Heart right ventricle (tissue), 16 donors: ENCODE data around the gene PLCD3. TPM values are rescaled to one million over a fixed set of nuclear protein-coding genes. Genes with fewer than 3 reads are reported as not detected.

Source experiments
- ATAC-seq, 8 donors: fragments of 200-7000 bp; cut with Tn5 transposase; one replicate each; pipeline ENCODE4 v1.9.1; 2020; ENCODE audit warnings: mild to moderate bottlenecking in 8 of 8, moderate library complexity in 8 of 8, moderate number of reproducible peaks in 1 of 8
- DNase-seq, 2 donors: peaks; one replicate each; pipeline ENCODE4 v3.0.0-alpha.2; 2020
- H3K27ac ChIP-seq, 10 donors: fragments of 200-600 bp; sonication (generic) in 2 of 10; one replicate each; pipeline versions ENCODE4 v1.5.0 to v1.8.0; 2020 to 2022; ENCODE audit warnings: mild to moderate bottlenecking in 3 of 10
- H3K27me3 ChIP-seq, 7 donors: fragments of 200-600 bp; one replicate each; pipeline ENCODE4 v1.8.0; 2021 to 2022; ENCODE audit warnings: mild to moderate bottlenecking in 2 of 7
- H3K36me3 ChIP-seq, 9 donors: fragments of 200-600 bp; sonication (generic) in 1 of 9; one replicate each; pipeline versions ENCODE4 v1.5.0 to v1.8.0; 2020 to 2022; ENCODE audit warnings: mild to moderate bottlenecking in 2 of 9
- H3K4me1 ChIP-seq, 9 donors: fragments of 200-600 bp; sonication (generic) in 1 of 9; one replicate each; pipeline versions ENCODE4 v1.5.0 to v1.8.0; 2020 to 2022; ENCODE audit warnings: mild to moderate bottlenecking in 4 of 9
- H3K4me3 ChIP-seq, 10 donors: fragments of 200-600 bp; sonication (generic) in 2 of 10; one replicate each; pipeline versions ENCODE4 v1.5.0 to v1.8.0; 2020 to 2022; ENCODE audit warnings: mild to moderate bottlenecking in 7 of 10, moderate library complexity in 2 of 10
- H3K9me3 ChIP-seq, 11 donors: fragments of 200-600 bp in 10 of 11; sonication (generic) in 2 of 11; one replicate each; pipeline versions ENCODE4 v1.5.0 to v1.8.0; 2013 to 2022; ENCODE audit warnings: mild to moderate bottlenecking in 2 of 11, control low read depth in 1 of 11, moderate library complexity in 1 of 11
- CTCF ChIP-seq, 9 donors: fragments of 200-600 bp; sonication (generic) in 2 of 9; IDR thresholded peaks; one replicate each; pipeline versions ENCODE4 v1.5.0 to v1.8.0; 2021 to 2022; ENCODE audit warnings: antibody characterized with exemption in 9 of 9, mild to moderate bottlenecking in 5 of 9, moderate library complexity in 1 of 9
- WGBS, 2 donors: extraction: QIAGEN DNeasy Blood & Tissue Kit; methylation state at CpG; one replicate each; pipeline ENCODE4 v1.1.7; 2013; ENCODE audit warnings: inconsistent platforms in 1 of 2; 5-methylcytosine and 5-hydroxymethylcytosine counted together
- intact Hi-C, 10 donors: fragments of 100-400 bp; cut with DNase I; formaldehyde crosslinking; loops; one replicate each; pipeline versions ENCODE4 v1.11.1 to v1.14.2; 2022
- polyA plus RNA-seq, 2 donors: library from polyadenylated mRNA; stranded (reverse); fragments of 200-250 nt; gene quantifications; one replicate each; pipeline ENCODE4 v1.2.3, GENCODE V29; 2013
- total RNA-seq, 10 donors: library from RNA; stranded (reverse); fragmentation: NEBNext Ultra II Directional in 3 of 10; extraction: Animal tissue kit (Norgen Biotek cat#: 25700) in 3 of 10; gene quantifications; one replicate each; pipeline versions ENCODE4 v1.2.1 to v1.2.4, GENCODE V29; 2021 to 2023
- donor health status: Arrhythmogenic right ventricular cardiomyopathy.
- donor health status: ischemic (EF 13 %, LVEDD 7.1; RV severe dilation, severe dysfunction).
- donor health status: healthy with polysubstance abuse.
- donor health status: DM: no; HTN: yes; CAD: no.
- donor health status: DM: no; HTN: no; CAD: no.
- donor health status: ischemic (EF 25% LVEDD 6.9; RV normal size, moderate dysfunction).
- donor health status: ischemic (EF 25% LVEDD 5.7; RV mildly dilated, moderate dysfunction).
- donor health status: healthy.
- donor health status: DM: yes; HTN: yes; CAD: no.
- donor health status: Ischemic cardiomyopathy.
- donor health status: ischemic (EF 35%, LVEDD 5.7; RV mildly dilated, moderate dysfunction).
- donor health status: nonischemic (EF 11% LVEDD 7.7; RV severe dilation, severe dysfunction).
- donor health status: DM: yes; HTN: yes; CAD: no.
- donor health status: PGD.
- donor health status: ischemic (EF 29% LVEDD 5.4; RV normal size, mild dysfunction).
- donor health status: nonischemic (EF 23%, LVEDD 6.1; RV moderate dilation, normal function).

Gene PLCD3
- total and polyA plus RNA-seq, 12 donors, result 44.6 to 188 (median 112) TPM

- ATAC-seq, result peak; percentile 79 to 91 (median 86)
- DNase-seq, result peak; percentile 57 to 70
These were observed 40.4 kb upstream of the PLCD3 start for GRCh38 chr17:45172541-45173286.

DNA sequence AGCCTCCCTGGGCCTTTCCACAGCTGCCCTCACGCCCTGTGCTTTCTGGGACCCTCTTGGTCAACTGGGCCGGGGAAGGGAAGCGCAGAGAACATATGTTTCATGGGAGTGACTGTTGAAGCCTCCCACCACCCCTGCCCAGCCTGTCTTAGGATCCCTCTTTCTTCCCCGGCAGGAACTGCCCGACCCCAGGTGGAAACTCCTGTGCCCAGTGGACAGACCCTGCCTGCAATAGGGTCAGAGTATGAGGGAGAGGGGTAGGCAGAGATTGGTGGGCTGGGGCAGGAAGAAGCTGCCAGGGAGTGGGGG, 39.9 kb upstream of the PLCD3 start:
- 71 to 82% methylated on average over 5 of the region's 5 CpGs for WGBS, 2 donors
- Histone ChIP-seq H3K4me1 (peaks cover 15 to 40% (median 28%) of the 10 kb centered on the region in 9 donors), H3K4me3 (peak overlapping the region in 7 of 10 donors; percentile 19 to 47 (median 35)), H3K9me3 (no peaks in the 10 kb centered on the region), H3K36me3 (peaks cover 0 to 13% (median 0%) of the 10 kb centered on the region in 9 donors), H3K27ac (peak overlapping the region; percentile 70 to 94 (median 84)), H3K27me3 (no peaks in the 10 kb centered on the region)
- no peak for TF ChIP-seq CTCF (IDR thresholded peaks at IDR 0.05)
- DNase-seq, result no peak
- no peak for ATAC-seq
- intact Hi-C loops, result no loop called here

More at GRCh38 chr17:45172541-45173286, 40.4 kb upstream of the PLCD3 start:
- intact Hi-C loops, result no loop called here
- Histone ChIP-seq H3K4me1 (peaks cover 15 to 40% (median 28%) of the 10 kb centered on the region in 9 donors), H3K27me3 (no peaks in the 10 kb centered on the region), H3K27ac (peak overlapping the region; percentile 70 to 94 (median 84)), H3K4me3 (peak overlapping the region in 7 of 10 donors; percentile 19 to 47 (median 36)), H3K9me3 (no peaks in the 10 kb centered on the region), H3K36me3 (peaks cover 0 to 13% (median 0%) of the 10 kb centered on the region in 9 donors)
- peak in 2 of 9 donors; percentile 9 to 22 for TF ChIP-seq CTCF (IDR thresholded peaks at IDR 0.05)
- 37 to 39% methylated on average over 10 of the region's 10 CpGs for WGBS, 2 donors

DNA sequence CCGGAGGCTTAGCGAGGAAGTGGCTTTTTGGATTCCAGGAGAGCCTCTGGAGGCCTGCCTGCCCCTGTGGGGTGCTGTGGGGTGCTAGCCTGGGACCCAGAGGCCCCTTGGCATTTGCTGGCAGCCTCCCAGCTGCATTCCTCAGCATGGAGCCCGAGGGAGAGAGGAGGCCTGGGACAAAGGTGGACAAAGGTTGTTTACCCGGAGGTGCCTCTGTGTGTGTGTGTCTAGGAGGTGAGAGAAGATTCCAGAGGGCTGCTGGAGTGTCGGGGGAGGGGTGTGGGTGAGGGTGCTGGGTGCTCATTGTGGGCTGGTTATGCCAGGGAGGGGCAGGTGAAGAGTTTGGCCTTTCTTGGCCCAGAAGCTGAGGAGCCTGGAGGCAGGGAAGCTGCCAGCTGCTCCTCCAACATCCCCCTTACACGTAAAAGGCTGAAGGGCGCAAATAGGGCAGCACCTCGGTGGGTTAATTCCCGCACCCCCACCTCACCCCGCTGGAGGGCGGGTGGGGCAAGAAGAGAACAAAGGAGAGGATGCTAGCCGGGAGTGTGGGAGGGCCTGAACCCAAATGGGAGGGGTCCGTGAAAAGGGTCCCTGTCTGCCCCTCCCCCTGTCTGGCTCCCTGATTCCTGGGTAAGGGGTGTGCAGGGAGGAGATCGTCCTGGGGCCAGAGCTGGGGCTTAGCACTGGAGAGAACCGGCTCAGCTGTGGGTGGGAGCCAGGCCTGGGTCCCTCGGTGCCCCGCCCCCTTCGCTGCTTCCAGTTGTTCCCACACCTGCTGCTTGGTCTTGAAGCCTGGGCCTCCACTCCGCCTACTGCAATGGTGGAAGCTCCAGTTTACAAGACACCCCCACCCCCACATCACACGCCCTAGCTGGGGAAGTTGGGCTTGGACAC, 39.3 kb upstream of the PLCD3 start:
- no peaks in the 10 kb centered on the region for H3K9me3 ChIP-seq
- peak overlapping the region in 7 of 10 donors; percentile 11 to 47 (median 35) for H3K4me3 ChIP-seq
- H3K36me3 ChIP-seq, result peaks cover 0 to 13% (median 0%) of the 10 kb centered on the region in 9 donors
- peaks cover 15 to 40% (median 28%) of the 10 kb centered on the region in 9 donors for H3K4me1 ChIP-seq
- H3K27ac ChIP-seq, result peak overlapping the region; percentile 70 to 94 (median 84)
- DNase-seq (peak in 1 of 2 donors; percentile 20), ATAC-seq (peak in 7 of 8 donors; percentile 6 to 43 (median 25))
- intact Hi-C loops, result no loop called here
- TF ChIP-seq CTCF (IDR thresholded peaks at IDR 0.05), result no peak
- WGBS, 2 donors, result 36 to 39% methylated on average over 20 of the region's 20 CpGs
- H3K27me3 ChIP-seq, result no peaks in the 10 kb centered on the region

DNA sequence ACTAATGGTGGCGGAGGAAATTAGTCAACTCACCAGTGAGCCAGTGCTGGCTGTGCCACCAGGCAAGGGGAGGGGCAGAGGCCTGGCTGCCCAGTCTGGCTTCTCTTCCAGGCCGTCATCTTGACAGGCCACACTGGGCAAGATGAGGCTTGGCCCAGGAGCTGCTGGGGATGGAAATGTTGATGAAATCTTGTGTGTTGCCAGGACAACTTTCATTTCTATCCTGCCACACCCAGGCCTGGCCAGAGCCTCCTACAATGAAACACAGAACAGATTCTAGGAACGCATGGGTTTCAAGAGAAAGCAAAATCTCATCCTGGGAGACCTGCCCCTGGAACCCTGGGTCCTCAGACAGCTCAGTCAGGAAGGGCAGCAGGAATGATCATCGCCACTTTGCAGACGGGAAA, 38.6 kb upstream of the PLCD3 start:
- peak; percentile 55 to 58 for DNase-seq
- H3K4me1 ChIP-seq, result peaks cover 15 to 36% (median 28%) of the 10 kb centered on the region in 9 donors
- H3K4me3 ChIP-seq, result peak overlapping the region in 7 of 10 donors; percentile 11 to 47 (median 35)
- peak overlapping the region; percentile 70 to 94 (median 84) for H3K27ac ChIP-seq
- TF ChIP-seq CTCF (IDR thresholded peaks at IDR 0.05), result no peak
- 32 to 34% methylated on average over 5 of the region's 5 CpGs for WGBS, 2 donors
- no peaks in the 10 kb centered on the region for H3K27me3 ChIP-seq
- ATAC-seq, result peak; percentile 64 to 86 (median 80)
- no peaks in the 10 kb centered on the region for H3K9me3 ChIP-seq
- intact Hi-C loops, result no loop called here
- H3K36me3 ChIP-seq, result peaks cover 0 to 13% (median 0%) of the 10 kb centered on the region in 9 donors
